ENCODE data around the gene CDCA4. TPM values are rescaled to one million over a fixed set of nuclear protein-coding genes. Genes with fewer than 3 reads are reported as not detected.

CDCA4 gene
- total and polyA plus RNA-seq, 2 donors (not counting 1 experiment from before 2014, with no cell fraction given), result 6.3 to 11.7 TPM

DNA sequence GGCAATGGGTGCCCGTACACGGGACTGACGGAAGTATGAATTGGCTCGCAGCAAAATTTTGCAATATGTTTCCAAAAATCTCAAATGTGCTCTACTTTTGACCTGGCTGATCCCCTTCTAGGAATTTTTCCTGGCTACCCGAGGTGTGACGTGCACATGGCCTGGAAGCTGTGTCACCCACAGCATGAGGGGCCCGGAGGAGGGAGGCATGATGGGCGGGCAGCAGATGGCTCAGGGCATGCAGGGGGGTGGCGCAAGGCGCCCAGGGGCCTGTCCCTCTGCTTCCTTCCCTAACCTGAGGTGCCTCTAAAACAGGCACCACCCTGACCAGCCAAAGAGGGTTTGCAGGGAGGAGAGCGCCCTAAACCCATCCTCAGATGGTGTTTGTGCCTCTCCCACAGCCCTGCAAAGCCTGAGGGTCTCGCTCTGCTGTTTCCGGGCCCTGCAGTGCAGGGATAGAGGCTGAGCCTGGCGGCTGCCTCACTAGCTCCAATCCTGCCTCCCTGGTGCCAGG, 37.7 kb upstream of the CDCA4 start:
- POLR2A ChIA-PET, result no interaction called here

DNA sequence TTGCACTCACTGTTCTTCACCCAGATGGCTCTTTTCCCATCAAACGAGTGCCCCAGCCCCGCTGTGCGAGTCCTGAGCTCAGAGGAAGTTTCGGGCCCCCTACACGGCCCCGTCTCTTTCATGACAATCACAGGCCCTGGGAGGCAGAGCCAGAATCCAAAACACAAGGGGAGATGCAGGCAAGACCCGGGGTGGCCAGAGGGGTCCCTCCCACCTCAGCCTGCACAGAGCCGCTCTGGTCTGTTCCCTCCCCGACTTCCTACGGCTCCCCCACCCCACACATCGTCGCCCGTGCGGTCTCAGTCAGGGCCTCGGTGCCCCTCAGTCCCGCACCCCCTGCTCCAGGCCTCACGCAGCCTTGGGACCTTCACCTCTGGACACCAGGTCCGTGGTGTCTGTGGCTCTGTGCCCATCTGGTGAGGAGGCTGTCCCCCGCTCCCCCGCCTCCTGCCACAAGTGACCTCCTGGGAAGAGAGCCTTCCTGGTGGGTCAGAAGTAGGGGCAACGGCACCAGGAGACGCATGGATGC, 35.5 kb upstream of the CDCA4 start:
- Mint-ChIP-seq H3K27ac (no peak overlapping the region), H3K4me1 (peaks cover 35% of the 10 kb centered on the region), H3K9me3 (ENCODE audit: insufficient read depth) (no peaks in the 10 kb centered on the region), H3K27me3 (no peaks in the 10 kb centered on the region), H3K4me3 (no peak overlapping the region)
- H3K4me2 ChIP-seq (replicated peaks; ENCODE audit: low read depth, low read length, poor library complexity, severe bottlenecking), result no peak overlapping the region
- no peak for ATAC-seq (ENCODE audit: low read depth)
- H3K27ac ChIP-seq (ENCODE audit: low read length in 2 of 2), result no peak overlapping the region
- H4K20me1 ChIP-seq (ENCODE audit: control insufficient read depth, insufficient read depth, low read length, poor library complexity, severe bottlenecking), result peaks cover 87% of the 10 kb centered on the region
- POLR2A ChIA-PET, result no interaction called here
- DNase-seq, result peak; percentile 23
- CTCF ChIA-PET, result interaction anchor here (0.8 to 11.9 kb wide), 4 partner anchors 9 to 123 kb away, joined by 4 to 192 read pairs (median 28); partner anchors contain the start of gene GPR132
- no peaks in the 10 kb centered on the region for H3K9me3 ChIP-seq (ENCODE audit: control extremely low read depth in 1 of 3, control insufficient read depth in 2 of 3, insufficient read depth in 1 of 3, low read length in 2 of 3)
- no peak for TF ChIP-seq EZH2 (IDR thresholded peaks at IDR 0.05; ENCODE audit: borderline replicate concordance, insufficient read depth, low read depth, low read length, poor library complexity, severe bottlenecking)
- TF ChIP-seq, protein P1, sequence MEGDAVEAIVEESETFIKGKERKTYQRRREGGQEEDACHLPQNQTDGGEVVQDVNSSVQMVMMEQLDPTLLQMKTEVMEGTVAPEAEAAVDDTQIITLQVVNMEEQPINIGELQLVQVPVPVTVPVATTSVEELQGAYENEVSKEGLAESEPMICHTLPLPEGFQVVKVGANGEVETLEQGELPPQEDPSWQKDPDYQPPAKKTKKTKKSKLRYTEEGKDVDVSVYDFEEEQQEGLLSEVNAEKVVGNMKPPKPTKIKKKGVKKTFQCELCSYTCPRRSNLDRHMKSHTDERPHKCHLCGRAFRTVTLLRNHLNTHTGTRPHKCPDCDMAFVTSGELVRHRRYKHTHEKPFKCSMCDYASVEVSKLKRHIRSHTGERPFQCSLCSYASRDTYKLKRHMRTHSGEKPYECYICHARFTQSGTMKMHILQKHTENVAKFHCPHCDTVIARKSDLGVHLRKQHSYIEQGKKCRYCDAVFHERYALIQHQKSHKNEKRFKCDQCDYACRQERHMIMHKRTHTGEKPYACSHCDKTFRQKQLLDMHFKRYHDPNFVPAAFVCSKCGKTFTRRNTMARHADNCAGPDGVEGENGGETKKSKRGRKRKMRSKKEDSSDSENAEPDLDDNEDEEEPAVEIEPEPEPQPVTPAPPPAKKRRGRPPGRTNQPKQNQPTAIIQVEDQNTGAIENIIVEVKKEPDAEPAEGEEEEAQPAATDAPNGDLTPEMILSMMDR (IDR thresholded peaks at IDR 0.05), result no peak
- peaks cover 0 to 58% of the 10 kb centered on the region in 2 experiments for H3K36me3 ChIP-seq (replicated peaks in 1 of 2; ENCODE audit: control extremely low read depth in 1 of 2, control insufficient read depth in 1 of 2, extremely low read depth in 1 of 2, insufficient read depth in 2 of 2, low read length in 1 of 2)
- no peak overlapping the region for H3K9ac ChIP-seq (ENCODE audit: low read length)
- peaks cover 29% of the 10 kb centered on the region in 2 donors for H3K4me1 ChIP-seq (ENCODE audit: control insufficient read depth in 2 of 2, insufficient read depth in 2 of 2, low read length in 2 of 2)
- H3K27me3 ChIP-seq (replicated peaks in 1 of 4; ENCODE audit: control extremely low read depth in 1 of 4, control insufficient read depth in 3 of 4, insufficient read depth in 4 of 4, low read length in 3 of 4), result no peaks in the 10 kb centered on the region
- 92% methylated on average over 21 of the region's 22 CpGs for WGBS (ENCODE audit: insufficient coverage)
- peaks cover 45% of the 10 kb centered on the region for H3K79me2 ChIP-seq (ENCODE audit: control insufficient read depth, insufficient read depth, low read length)
- H2AFZ ChIP-seq (ENCODE audit: insufficient read depth, low read depth, low read length, poor library complexity, severe bottlenecking), result no peak overlapping the region
- H3K4me3 ChIP-seq (ENCODE audit: control extremely low read depth in 1 of 5, extremely low read depth in 1 of 5, insufficient read depth in 1 of 5, low read depth in 2 of 5, low read length in 4 of 5), result no peak overlapping the region
- intact Hi-C loops (cut with micrococcal nuclease), result no loop called here

More for the DNA sequence above, 37.7 kb upstream of the CDCA4 start:
- Histone ChIP-seq H3K4me2 (replicated peaks; ENCODE audit: low read depth, low read length, poor library complexity, severe bottlenecking) (peak overlapping the region; percentile 97), H3K9me3 (ENCODE audit: control extremely low read depth in 1 of 3, control insufficient read depth in 2 of 3, insufficient read depth in 1 of 3, low read length in 2 of 3) (no peaks in the 10 kb centered on the region), H3K27ac (ENCODE audit: low read length in 2 of 2) (peak overlapping the region; percentile 74 to 98), H3K79me2 (ENCODE audit: control insufficient read depth, insufficient read depth, low read length) (peaks cover 67% of the 10 kb centered on the region), H4K20me1 (ENCODE audit: control insufficient read depth, insufficient read depth, low read length, poor library complexity, severe bottlenecking) (peaks cover 95% of the 10 kb centered on the region), H2AFZ (ENCODE audit: insufficient read depth, low read depth, low read length, poor library complexity, severe bottlenecking) (no peak overlapping the region), H3K36me3 (replicated peaks in 1 of 2; ENCODE audit: control extremely low read depth in 1 of 2, control insufficient read depth in 1 of 2, extremely low read depth in 1 of 2, insufficient read depth in 2 of 2, low read length in 1 of 2) (peaks cover 0 to 46% of the 10 kb centered on the region in 2 experiments), H3K9ac (ENCODE audit: low read length) (no peak overlapping the region), H3K4me1 (ENCODE audit: control insufficient read depth in 2 of 2, insufficient read depth in 2 of 2, low read length in 2 of 2) (peaks cover 48 to 51% of the 10 kb centered on the region in 2 donors), H3K27me3 (replicated peaks in 1 of 4; ENCODE audit: control extremely low read depth in 1 of 4, control insufficient read depth in 3 of 4, insufficient read depth in 4 of 4, low read length in 3 of 4) (no peaks in the 10 kb centered on the region), H3K4me3 (ENCODE audit: control extremely low read depth in 1 of 5, extremely low read depth in 1 of 5, insufficient read depth in 1 of 5, low read depth in 2 of 5, low read length in 4 of 5) (no peak overlapping the region)
- CTCF ChIA-PET, result interaction anchor here (0.7 to 11.9 kb wide), 7 partner anchors 9 to 29 kb away, joined by 3 to 192 read pairs (median 5); no protein-coding TSS in a partner anchor
- Mint-ChIP-seq H3K9me3 (ENCODE audit: insufficient read depth) (no peaks in the 10 kb centered on the region), H3K27me3 (no peaks in the 10 kb centered on the region), H3K4me3 (no peak overlapping the region), H3K27ac (peak overlapping the region; percentile 96), H3K4me1 (peaks cover 54% of the 10 kb centered on the region)
- DNase-seq (no peak), ATAC-seq (ENCODE audit: low read depth) (no peak)
- 74% methylated on average over 10 of the region's 14 CpGs for WGBS (ENCODE audit: insufficient coverage)
- intact Hi-C loops (cut with micrococcal nuclease), result loop anchor here (1.0 kb wide), 1 partner anchor 28 kb away; no protein-coding TSS in a partner anchor
- TF ChIP-seq, protein P1 (IDR thresholded peaks at IDR 0.05), result no peak
- TF ChIP-seq EZH2 (IDR thresholded peaks at IDR 0.05; ENCODE audit: borderline replicate concordance, insufficient read depth, low read depth, low read length, poor library complexity, severe bottlenecking), result no peak
